Ishikawa (cell line): ENCODE measurements around the gene MVP.

Source experiments
- CEBPB ChIP-seq: IDR thresholded peaks from 2 replicates; pipeline ENCODE4 v1.6.1; 2012
- CREB1 ChIP-seq: IDR thresholded peaks from 2 replicates; pipeline ENCODE4 v1.6.1; 2012; ENCODE audit warnings: low read depth
- EGR1 ChIP-seq: IDR thresholded peaks from 2 replicates; pipeline ENCODE4 v1.6.1; 2012
- EP300 ChIP-seq: IDR thresholded peaks from 2 replicates; pipeline ENCODE4 v1.6.1; 2012; ENCODE audit warnings: borderline replicate concordance
- FOXM1 ChIP-seq: IDR thresholded peaks from 2 replicates; pipeline ENCODE4 v1.6.1; 2012; ENCODE audit warnings: low read depth, borderline replicate concordance
- MAX ChIP-seq: IDR thresholded peaks from 2 replicates; pipeline ENCODE4 v1.6.1; 2012
- NFIC ChIP-seq: IDR thresholded peaks from 2 replicates; pipeline ENCODE4 v1.6.1; 2012
- RAD21 ChIP-seq: IDR thresholded peaks from 2 replicates; pipeline ENCODE4 v1.6.1; 2012; ENCODE audit warnings: low read depth
- REST ChIP-seq: IDR thresholded peaks from 2 replicates; pipeline ENCODE4 v1.6.1; 2012; ENCODE audit warnings: low read depth, mild to moderate bottlenecking
- TAF1 ChIP-seq: IDR thresholded peaks from 2 replicates; pipeline ENCODE4 v1.6.1; 2012; ENCODE audit warnings: low read depth, mild to moderate bottlenecking
- TCF12 ChIP-seq: IDR thresholded peaks from 2 replicates; pipeline ENCODE4 v1.6.1; 2012; ENCODE audit warnings: low read depth
- TEAD4 ChIP-seq: IDR thresholded peaks from 2 replicates; pipeline ENCODE4 v1.6.1; 2012
- USF1 ChIP-seq: IDR thresholded peaks from 2 replicates; pipeline ENCODE4 v1.6.1; 2012
- YY1 ChIP-seq: IDR thresholded peaks from 2 replicates; pipeline ENCODE4 v1.6.1; 2012; ENCODE audit warnings: low read depth
- ZBTB7A ChIP-seq: IDR thresholded peaks from 2 replicates; pipeline ENCODE4 v1.6.1; 2012; ENCODE audit warnings: low read depth

Gene MVP

GRCh38 chr16:29804455-29805231 is 15.6 kb upstream of the MVP start:
- TF ChIP-seq EGR1 (no peak), TEAD4 (0 out of 2 replicates have a peak, but pooled peaks have one; percentile 4), MAX (no peak), EP300 (no peak)

- TF ChIP-seq TAF1 (peak; percentile 69; the same call in 1 of the 2 replicates), NFIC (no peak), YY1 (peak; percentile 95), EP300 (peak; percentile 65), EGR1 (peak; percentile 85), REST (no peak), TCF12 (peak; percentile 85), TEAD4 (peak; percentile 47), CREB1 (no peak), FOXM1 (peak; percentile 70; the same call in 1 of the 2 replicates), MAX (peak; percentile 94), USF1 (peak; percentile 67), CEBPB (no peak), ZBTB7A (peak; percentile 80; the same call in 1 of the 2 replicates), RAD21 (no peak)
These were observed 14.8 kb upstream of the MVP start for GRCh38 chr16:29805232-29806098.

- TF ChIP-seq TAF1 (0 out of 2 replicates have a peak, but pooled peaks have one; percentile 2), NFIC (no peak)
These were observed 14.1 kb upstream of the MVP start, which contains the start of gene MAZ for GRCh38 chr16:29806099-29806579. Gene MAZ, plus strand, starts transcription at chr16:29806529. Its CDS starts 173 bp downstream, at chr16:29806702.

- TF ChIP-seq ZBTB7A: 0 out of 2 replicates have a peak, but pooled peaks have one; percentile 33
- TF ChIP-seq RAD21: no peak
- TF ChIP-seq TEAD4: no peak
- TF ChIP-seq TAF1: peak; percentile 60
- TF ChIP-seq MAX: peak; percentile 78
- peak; percentile 28; the same call in 1 of the 2 replicates for TF ChIP-seq EP300
- TF ChIP-seq TCF12: peak; percentile 41; the same call in 1 of the 2 replicates
These were observed 13.4 kb upstream of the MVP start for GRCh38 chr16:29806641-29807425.

- TF ChIP-seq USF1 (peak; percentile 73), EGR1 (peak; percentile 83), MAX (peak; percentile 99), TEAD4 (no peak), YY1 (no peak), REST (no peak), TCF12 (peak; percentile 14; the same call in 1 of the 2 replicates), FOXM1 (no peak), CEBPB (no peak), EP300 (no peak), NFIC (no peak), ZBTB7A (no peak), CREB1 (no peak), TAF1 (no peak), RAD21 (peak; percentile 39; the same call in 1 of the 2 replicates)
These were observed 12.6 kb upstream of the MVP start for GRCh38 chr16:29807426-29808218.
